H9 (cell line): ENCODE data around the gene VWA5A. TPM values are rescaled to one million over a fixed set of nuclear protein-coding genes. Genes with fewer than 3 reads are reported as not detected.

Experiments used
- DNase-seq: peaks from one replicate; pipeline ENCODE4 v3.0.0-alpha.2; 2017
- H2AFZ ChIP-seq: one replicate; pipeline ENCODE4 v1.6.1; 2013; ENCODE audit warnings: mild to moderate bottlenecking, low read length, control low read depth, moderate library complexity
- H2AK5ac ChIP-seq: 2 replicates; pipeline ENCODE4 v1.6.1; 2013; ENCODE audit warnings: low read length, control low read depth, mixed read lengths; ENCODE audit not compliant: insufficient read length
- H2BK120ac ChIP-seq: one replicate; pipeline ENCODE4 v1.6.1; 2013; ENCODE audit warnings: low read depth, mild to moderate bottlenecking, low read length, control low read depth, inconsistent platforms; ENCODE audit not compliant: poor library complexity, severe bottlenecking
- H2BK12ac ChIP-seq: 2 replicates; pipeline ENCODE4 v1.6.1; 2013; ENCODE audit warnings: low read length, control low read depth, mixed read lengths, low read depth; ENCODE audit not compliant: insufficient read length
- H2BK15ac ChIP-seq: 2 replicates; pipeline ENCODE4 v1.6.1; 2013; ENCODE audit warnings: low read depth, low read length, control low read depth
- H2BK20ac ChIP-seq: one replicate; pipeline ENCODE4 v1.6.1; 2013; ENCODE audit warnings: low read depth, mild to moderate bottlenecking, low read length, control low read depth, inconsistent platforms; ENCODE audit not compliant: poor library complexity, severe bottlenecking
- H2BK5ac ChIP-seq: 2 replicates; pipeline ENCODE4 v1.6.1; 2013; ENCODE audit warnings: low read length, control low read depth, mixed read lengths; ENCODE audit not compliant: insufficient read length
- H3K14ac ChIP-seq: 2 replicates; pipeline ENCODE4 v1.6.1; 2013; ENCODE audit warnings: low read length, control low read depth; ENCODE audit not compliant: insufficient read depth
- H3K18ac ChIP-seq: 2 replicates; pipeline ENCODE4 v1.6.1; 2013; ENCODE audit warnings: low read depth, mild to moderate bottlenecking, mixed read lengths, low read length, control low read depth; ENCODE audit not compliant: insufficient read length
- H3K23ac ChIP-seq: 2 replicates; pipeline ENCODE4 v1.6.1; 2013; ENCODE audit warnings: low read length, control low read depth, mixed read lengths, low read depth; ENCODE audit not compliant: insufficient read length
- H3K23me2 ChIP-seq: 2 replicates; pipeline ENCODE4 v1.6.1; 2013; ENCODE audit warnings: low read depth, mild to moderate bottlenecking, mixed read lengths, low read length, control low read depth; ENCODE audit not compliant: insufficient read length, poor library complexity, severe bottlenecking
- H3K27ac ChIP-seq: 2 replicates; pipeline ENCODE4 v1.5.1; 2013; ENCODE audit warnings: low read length, control low read depth, mixed read lengths, low read depth; ENCODE audit not compliant: insufficient read length
- H3K27me3 ChIP-seq: 2 replicates; pipeline ENCODE4 v1.6.1; 2013; ENCODE audit warnings: low read length, control low read depth, inconsistent platforms; ENCODE audit not compliant: insufficient read depth
- H3K4ac ChIP-seq: 2 replicates; pipeline ENCODE4 v1.6.1; 2013; ENCODE audit warnings: low read depth, mild to moderate bottlenecking, control low read depth, inconsistent platforms, low read length, moderate library complexity
- H3K4me1 ChIP-seq: 2 replicates; pipeline ENCODE4 v1.6.1; 2013; ENCODE audit warnings: low read length, control low read depth, inconsistent platforms; ENCODE audit not compliant: insufficient read depth
- H3K4me2 ChIP-seq: 2 replicates; pipeline ENCODE4 v1.6.1; 2013; ENCODE audit warnings: low read length, control low read depth, mixed read lengths; ENCODE audit not compliant: insufficient read length, insufficient read depth
- H3K56ac ChIP-seq: 2 replicates; pipeline ENCODE4 v1.6.1; 2013; ENCODE audit warnings: low read depth, mild to moderate bottlenecking, mixed read lengths, low read length, control low read depth; ENCODE audit not compliant: insufficient read length
- H3K79me1 ChIP-seq: 2 replicates; pipeline ENCODE4 v1.6.1; 2013; ENCODE audit warnings: low read depth, mild to moderate bottlenecking, moderate library complexity, low read length, control low read depth, inconsistent platforms; ENCODE audit not compliant: insufficient read depth, poor library complexity, severe bottlenecking
- H3K79me2 ChIP-seq: 2 replicates; pipeline ENCODE4 v1.6.1; 2013; ENCODE audit warnings: low read length, control low read depth, inconsistent platforms; ENCODE audit not compliant: insufficient read depth
- H3K9ac ChIP-seq: 2 replicates; pipeline ENCODE4 v1.6.1; 2013; ENCODE audit warnings: low read length, control low read depth, mixed read lengths; ENCODE audit not compliant: insufficient read length; ENCODE audit errors: extremely low read depth
- H3K9me3 ChIP-seq: one replicate; pipeline ENCODE4 v1.6.1; 2013; ENCODE audit warnings: low read depth, low read length, inconsistent platforms; ENCODE audit not compliant: control insufficient read depth
- H3T11ph ChIP-seq: one replicate; pipeline ENCODE4 v1.6.1; 2013; ENCODE audit warnings: mild to moderate bottlenecking, low read length, control low read depth, inconsistent platforms
- H4K20me1 ChIP-seq: one replicate; pipeline ENCODE4 v1.6.1; 2013; ENCODE audit not compliant: control insufficient read depth, insufficient read length, insufficient read depth
- H4K5ac ChIP-seq: 2 replicates; pipeline ENCODE4 v1.6.1; 2013; ENCODE audit warnings: low read depth, mild to moderate bottlenecking, mixed read lengths, low read length, control low read depth; ENCODE audit not compliant: insufficient read length
- H4K8ac ChIP-seq: replicated peaks from 2 replicates; pipeline ENCODE4 v1.6.1; 2013; ENCODE audit warnings: low read length, control low read depth, mixed read lengths, low read depth; ENCODE audit not compliant: insufficient read length
- H4K91ac ChIP-seq: 2 replicates; pipeline ENCODE4 v1.6.1; 2013; ENCODE audit warnings: low read depth, mild to moderate bottlenecking, moderate library complexity, mixed read lengths, low read length, control low read depth; ENCODE audit not compliant: insufficient read length
- H3K27ac Mint-ChIP-seq, 3 experiments: 2 replicates in 2 of 3; 3 replicates in 1 of 3; pipeline ENCODE4 v1.8.0; 2020 to 2021; ENCODE audit warnings: mixed read lengths in 3 of 3, mild to moderate bottlenecking in 1 of 3, moderate library complexity in 1 of 3
- H3K27me3 Mint-ChIP-seq: 2 replicates; pipeline ENCODE4 v1.8.0; 2021; ENCODE audit warnings: low read depth, mild to moderate bottlenecking, moderate library complexity, mixed read lengths
- H3K36me3 Mint-ChIP-seq, 3 experiments: 2 replicates in 2 of 3; 3 replicates in 1 of 3; pipeline ENCODE4 v1.8.0; 2020 to 2021; ENCODE audit warnings: low read depth in 3 of 3, mixed read lengths in 3 of 3; ENCODE audit not compliant: insufficient read depth in 1 of 3
- H3K4me1 Mint-ChIP-seq, 2 experiments: 2 replicates each; pipeline ENCODE4 v1.8.0; 2020; ENCODE audit warnings: mixed read lengths in 2 of 2
- H3K4me3 Mint-ChIP-seq, 2 experiments: 2 replicates in 1 of 2; 3 replicates in 1 of 2; pipeline ENCODE4 v1.8.0; 2020 to 2021; ENCODE audit warnings: mild to moderate bottlenecking in 2 of 2, mixed read lengths in 2 of 2, moderate library complexity in 1 of 2
- H3K9me3 Mint-ChIP-seq, 2 experiments: 2 replicates in 1 of 2; 3 replicates in 1 of 2; pipeline ENCODE4 v1.8.0; 2020; ENCODE audit warnings: mild to moderate bottlenecking in 2 of 2, mixed read lengths in 2 of 2, moderate library complexity in 1 of 2
- CTCF ChIP-seq: fragments of 200-600 bp; sonication (generic); conservative IDR thresholded peaks from 3 replicates; pipeline ENCODE4 v1.8.0; 2021; ENCODE audit warnings: antibody characterized with exemption, mild to moderate bottlenecking
- WGBS: extraction: QIAGEN DNeasy Blood & Tissue Kit; methylation state at CpG from one replicate; pipeline ENCODE4 v1.1.7; 2013; ENCODE audit warnings: missing lambda C conversion rate, low lambda C conversion rate, mixed read lengths; ENCODE audit not compliant: insufficient read length; ENCODE audit errors: extremely low coverage; 5-methylcytosine and 5-hydroxymethylcytosine counted together
- total RNA-seq: library from RNA; stranded (reverse); gene quantifications from 2 replicates; pipeline ENCODE4 v1.2.1, GENCODE V29; 2021

The VWA5A gene
- total RNA-seq, 1 experiment from 2014 or later = 15.6 TPM

GRCh38 chr11:124174001-124174583, 58.8 kb downstream of the VWA5A start:
- H4K5ac ChIP-seq = no peak overlapping the region
- H2BK20ac ChIP-seq = no peak overlapping the region
- no peaks in the 10 kb centered on the region for H3K23me2 ChIP-seq
- no peak overlapping the region for H2BK12ac ChIP-seq
- no peak overlapping the region for H2BK120ac ChIP-seq
- Mint-ChIP-seq H3K36me3 (peaks cover 0 to 3% (median 0%) of the 10 kb centered on the region in 3 experiments; a peak in 2 of 7 replicates), H3K27ac (peak overlapping the region in 2 of 3 experiments; percentile 41 to 85; a peak in 3 of 7 replicates), H3K27me3 (peaks cover 32% of the 10 kb centered on the region), H3K4me3 (no peak overlapping the region), H3K4me1 (peaks cover 7 to 11% of the 10 kb centered on the region in 2 experiments), H3K9me3 (peaks cover 2% of the 10 kb centered on the region in 2 experiments; a peak in 2 of 5 replicates)
- H3K56ac ChIP-seq = no peak overlapping the region
- no peak for TF ChIP-seq CTCF
- DNase-seq = peak; percentile 49
- H4K91ac ChIP-seq = no peak overlapping the region
- no peak overlapping the region; the same call in 1 of the 2 replicates for H3K14ac ChIP-seq
- H3K9ac ChIP-seq = no peak overlapping the region
- no peak overlapping the region for H3K18ac ChIP-seq
- no peaks in the 10 kb centered on the region for H3K9me3 ChIP-seq
- H2BK15ac ChIP-seq = no peak overlapping the region
- no peak overlapping the region for H4K8ac ChIP-seq
- WGBS = no CpG with 5 or more reads among the region's 4 CpGs
- no peaks in the 10 kb centered on the region for H3K4me1 ChIP-seq
- H3K4ac ChIP-seq = no peak overlapping the region
- no peak overlapping the region for H3K23ac ChIP-seq
- peaks cover 10% of the 10 kb centered on the region; the same call in 1 of the 2 replicates for H3K27me3 ChIP-seq
- no peak overlapping the region for H2AFZ ChIP-seq
- H3K79me2 ChIP-seq = no peaks in the 10 kb centered on the region
- H3T11ph ChIP-seq = no peak overlapping the region
- H3K4me2 ChIP-seq = no peak overlapping the region
- H3K27ac ChIP-seq = no peak overlapping the region
- H2BK5ac ChIP-seq = no peak overlapping the region
- H2AK5ac ChIP-seq = no peak overlapping the region
- no peaks in the 10 kb centered on the region for H4K20me1 ChIP-seq
- no peaks in the 10 kb centered on the region for H3K79me1 ChIP-seq
